ENCODE measurements around the gene MYLK2.

- TF ChIP-seq CTCF (IDR thresholded peaks at IDR 0.05) (no peak), ZFX (IDR thresholded peaks at IDR 0.05; ENCODE audit: borderline replicate concordance) (no peak)
Observed at GRCh38 chr20:31849306-31849930, 30.3 kb downstream of the MYLK2 start.

Data from 22Rv1 (cell line).